Transverse colon (tissue), 4 donors: Measurements from ENCODE around the gene HIVEP3. TPM values are rescaled to one million over a fixed set of nuclear protein-coding genes. Genes with fewer than 3 reads are reported as not detected.

Source experiments
- DNase-seq: peaks from one replicate; pipeline ENCODE4 v3.0.0-alpha.2; 2019
- H3K27ac ChIP-seq, 4 donors: fragments of 200-600 bp; sonication (generic); 2 replicates each; pipeline ENCODE4 v1.5.1; 2016 to 2018; ENCODE audit warnings: inconsistent platforms in 4 of 4
- H3K27me3 ChIP-seq: fragments of 200-600 bp; sonication (generic); 2 replicates; pipeline ENCODE4 v1.5.1; 2017; ENCODE audit warnings: inconsistent platforms
- H3K36me3 ChIP-seq, 4 donors: fragments of 200-600 bp; sonication (generic); 2 replicates each; pipeline ENCODE4 v1.5.1; 2017 to 2019; ENCODE audit warnings: inconsistent platforms in 4 of 4
- H3K4me1 ChIP-seq, 4 donors: fragments of 200-600 bp; sonication (generic); 2 replicates each; pipeline ENCODE4 v1.5.1; 2017 to 2020; ENCODE audit warnings: inconsistent platforms in 4 of 4
- H3K4me3 ChIP-seq, 4 donors: fragments of 200-600 bp; sonication (generic); 1 replicate in 1 of 4; 2 replicates in 3 of 4; pipeline versions ENCODE4 v1.5.1 to v1.6.1; 2017 to 2019; ENCODE audit warnings: inconsistent platforms in 4 of 4
- H3K9me3 ChIP-seq, 2 donors: fragments of 200-600 bp; sonication (generic); 2 replicates each; pipeline ENCODE4 v1.5.1; 2017 to 2019; ENCODE audit warnings: inconsistent platforms in 2 of 2
- CTCF ChIP-seq, 5 experiments: fragments of 200-600 bp in 3 of 5; fragments of 450-650 bp in 2 of 5; sonication (generic) in 3 of 5; IDR thresholded peaks; 1 replicate in 2 of 5; 2 replicates in 3 of 5; pipeline ENCODE4 v1.5.1; 2016 to 2017; ENCODE audit warnings: antibody characterized with exemption in 5 of 5, inconsistent platforms in 3 of 5, mild to moderate bottlenecking in 2 of 5, moderate library complexity in 1 of 5
- EP300 ChIP-seq: sonication (generic); formaldehyde crosslinking; IDR thresholded peaks from one replicate; pipeline ENCODE4 v1.6.1; 2017; ENCODE audit warnings: antibody characterized with exemption, low read depth
- POLR2A ChIP-seq: fragments of 450-650 bp; IDR thresholded peaks from one replicate; pipeline ENCODE4 v1.6.1; 2016; ENCODE audit warnings: antibody characterized with exemption, mild to moderate bottlenecking, moderate library complexity
- POLR2AphosphoS5 ChIP-seq, 3 donors: sonication (generic); formaldehyde crosslinking; IDR thresholded peaks; one replicate each; pipeline ENCODE4 v1.6.1; 2016; ENCODE audit warnings: antibody characterized with exemption in 3 of 3
- WGBS, 2 donors: methylation state at CpG; one replicate each; pipeline ENCODE4 v1.1.5; 2018; ENCODE audit warnings: low coverage in 1 of 2; 5-methylcytosine and 5-hydroxymethylcytosine counted together
- in situ Hi-C, 4 donors: fragments of 200-750 bp; cut with MboI; loops; one replicate each; pipeline versions ENCODE4 v1.15.0 to v1.15.1; 2017; ENCODE audit warnings: low sequenced_read_pairs in 3 of 4, low pct_ligation_motif_present in 1 of 4, low pct_unique_long_range_greater_than_20kb in 1 of 4
- intact Hi-C: fragments of 100-400 bp; cut with DNase I; formaldehyde crosslinking; loops from one replicate; pipeline ENCODE4 v1.15.1; 2023; ENCODE audit warnings: low total_unique reads
- total RNA-seq, 4 donors: library from RNA; depleted of rRNA; stranded (reverse); fragments of >200 nt; gene quantifications; one replicate each; pipeline ENCODE4 v1.1.0, GENCODE V29; 2016

Gene HIVEP3
- total RNA-seq, 4 donors from 2014 or later, result 3.7 to 15.0 (median 5.2) TPM

GRCh38 chr1:41779360-41779759 lies 139.4 kb downstream of the HIVEP3 start:
- Histone ChIP-seq H3K4me1 (no peaks in the 10 kb centered on the region), H3K36me3 (no peaks in the 10 kb centered on the region), H3K27ac (no peak overlapping the region), H3K4me3 (no peak overlapping the region), H3K27me3 (no peaks in the 10 kb centered on the region), H3K9me3 (no peaks in the 10 kb centered on the region)
- intact Hi-C loops (no loop called here), in situ Hi-C loops (no loop called here)
- 96 to 98% methylated on average over 6 of the region's 6 CpGs for WGBS, 2 donors
- DNase-seq, result no peak
- no peak for TF ChIP-seq CTCF (IDR thresholded peaks at IDR 0.05)
- no peak for TF ChIP-seq POLR2A
- no peak for TF ChIP-seq POLR2AphosphoS5 (IDR thresholded peaks at IDR 0.05)
- no peak for TF ChIP-seq EP300

GRCh38 chr1:41777695-41778094 lies 141.0 kb downstream of the HIVEP3 start:
- in situ Hi-C loops (no loop called here), intact Hi-C loops (no loop called here)
- H3K27ac ChIP-seq, result no peak overlapping the region
- H3K4me1 ChIP-seq, result no peaks in the 10 kb centered on the region
- no peak for DNase-seq
- H3K27me3 ChIP-seq, result no peaks in the 10 kb centered on the region
- H3K9me3 ChIP-seq, result no peaks in the 10 kb centered on the region
- WGBS, 2 donors, result 94 to 99% methylated on average over 10 of the region's 10 CpGs
- H3K36me3 ChIP-seq, result no peaks in the 10 kb centered on the region
- no peak for TF ChIP-seq POLR2AphosphoS5 (IDR thresholded peaks at IDR 0.05)
- no peak for TF ChIP-seq EP300
- TF ChIP-seq POLR2A, result no peak
- TF ChIP-seq CTCF (IDR thresholded peaks at IDR 0.05), result no peak
- no peak overlapping the region for H3K4me3 ChIP-seq

- in situ Hi-C loops (no loop called here), intact Hi-C loops (no loop called here)
- Histone ChIP-seq H3K36me3 (no peaks in the 10 kb centered on the region), H3K27me3 (no peaks in the 10 kb centered on the region), H3K4me1 (peaks cover 0 to under 1% (median 0%) of the 10 kb centered on the region in 4 donors), H3K4me3 (no peak overlapping the region), H3K9me3 (no peaks in the 10 kb centered on the region), H3K27ac (no peak overlapping the region)
- DNase-seq, result no peak
- WGBS, 2 donors, result 75% methylated on average over 8 of the region's 8 CpGs; no CpG with 5 or more reads in 1 of the 2 donors
- TF ChIP-seq CTCF (IDR thresholded peaks at IDR 0.05) (no peak), POLR2AphosphoS5 (IDR thresholded peaks at IDR 0.05) (no peak), EP300 (no peak), POLR2A (no peak)
These were observed 141.8 kb downstream of the HIVEP3 start for GRCh38 chr1:41776891-41777441.

GRCh38 chr1:41775956-41776585 lies 142.7 kb downstream of the HIVEP3 start:
- DNase-seq, result no peak
- TF ChIP-seq POLR2A (no peak), EP300 (no peak), POLR2AphosphoS5 (IDR thresholded peaks at IDR 0.05) (no peak), CTCF (IDR thresholded peaks at IDR 0.05) (no peak)
- Histone ChIP-seq H3K4me1 (peaks cover 0 to 7% (median 0%) of the 10 kb centered on the region in 4 donors), H3K9me3 (no peaks in the 10 kb centered on the region), H3K36me3 (no peaks in the 10 kb centered on the region), H3K27ac (no peak overlapping the region), H3K27me3 (no peaks in the 10 kb centered on the region), H3K4me3 (no peak overlapping the region)
- intact Hi-C loops, result no loop called here
- in situ Hi-C loops, result no loop called here
- 48 to 63% methylated on average over 2 to 6 of the region's 6 CpGs for WGBS, 2 donors
